Heart left ventricle (tissue), 13 donors: Measurements from ENCODE around the gene RSU1.

Experiments
- POLR2A ChIP-seq, 2 donors: fragments of 450-650 bp; IDR thresholded peaks; one replicate each; pipeline ENCODE4 v1.6.1; 2017; ENCODE audit warnings: antibody characterized with exemption in 2 of 2, mild to moderate bottlenecking in 2 of 2, moderate library complexity in 2 of 2
- TF ChIP-seq, protein P1 (sequence below), 12 donors: fragments of 200-600 bp; sonication (generic) in 4 of 12; IDR thresholded peaks; one replicate each; pipeline versions ENCODE4 v1.5.0 to v1.8.0; 2018 to 2022; ENCODE audit warnings: antibody characterized with exemption in 12 of 12, mild to moderate bottlenecking in 5 of 12
- donor health status: ischemic (EF 13 %, LVEDD 7.1; RV severe dilation, severe dysfunction).
- donor health status: DM: no; HTN: yes; CAD: no.
- donor health status: DM: no; HTN: no; CAD: no.
- donor health status: ischemic (EF 25% LVEDD 6.9; RV normal size, moderate dysfunction).
- donor health status: ischemic (EF 25% LVEDD 5.7; RV mildly dilated, moderate dysfunction).
- donor health status: ischemic (EF 35%, LVEDD 5.7; RV mildly dilated, moderate dysfunction).
- donor health status: nonischemic (EF 11% LVEDD 7.7; RV severe dilation, severe dysfunction).
- donor health status: DM: yes; HTN: yes; CAD: no.
- donor health status: PGD.
- donor health status: ischemic (EF 29% LVEDD 5.4; RV normal size, mild dysfunction).
- donor health status: nonischemic (EF 23%, LVEDD 6.1; RV moderate dilation, normal function).

DNA sequence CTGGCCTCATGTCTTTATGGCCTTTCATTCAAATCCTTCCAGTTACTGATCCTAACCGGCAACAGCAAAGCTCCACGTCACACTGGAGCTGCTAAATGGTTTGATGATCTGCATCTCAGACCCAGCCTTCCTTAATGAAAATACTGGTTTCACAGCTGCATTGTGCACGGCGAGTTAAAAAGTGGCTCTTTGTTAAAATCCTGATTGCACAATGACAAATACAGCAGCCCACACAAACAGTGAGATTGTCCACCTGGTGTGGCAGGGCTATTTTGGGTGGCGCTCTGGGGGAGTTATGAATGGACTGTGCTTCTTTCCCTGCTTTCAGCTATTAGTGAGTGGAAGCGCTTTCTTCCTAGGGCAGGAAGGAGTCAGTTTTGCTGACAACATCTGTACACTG, 232.1 kb downstream of the RSU1 start:
- TF ChIP-seq, protein P1, sequence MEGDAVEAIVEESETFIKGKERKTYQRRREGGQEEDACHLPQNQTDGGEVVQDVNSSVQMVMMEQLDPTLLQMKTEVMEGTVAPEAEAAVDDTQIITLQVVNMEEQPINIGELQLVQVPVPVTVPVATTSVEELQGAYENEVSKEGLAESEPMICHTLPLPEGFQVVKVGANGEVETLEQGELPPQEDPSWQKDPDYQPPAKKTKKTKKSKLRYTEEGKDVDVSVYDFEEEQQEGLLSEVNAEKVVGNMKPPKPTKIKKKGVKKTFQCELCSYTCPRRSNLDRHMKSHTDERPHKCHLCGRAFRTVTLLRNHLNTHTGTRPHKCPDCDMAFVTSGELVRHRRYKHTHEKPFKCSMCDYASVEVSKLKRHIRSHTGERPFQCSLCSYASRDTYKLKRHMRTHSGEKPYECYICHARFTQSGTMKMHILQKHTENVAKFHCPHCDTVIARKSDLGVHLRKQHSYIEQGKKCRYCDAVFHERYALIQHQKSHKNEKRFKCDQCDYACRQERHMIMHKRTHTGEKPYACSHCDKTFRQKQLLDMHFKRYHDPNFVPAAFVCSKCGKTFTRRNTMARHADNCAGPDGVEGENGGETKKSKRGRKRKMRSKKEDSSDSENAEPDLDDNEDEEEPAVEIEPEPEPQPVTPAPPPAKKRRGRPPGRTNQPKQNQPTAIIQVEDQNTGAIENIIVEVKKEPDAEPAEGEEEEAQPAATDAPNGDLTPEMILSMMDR (IDR thresholded peaks at IDR 0.05): no peak
- TF ChIP-seq POLR2A (IDR thresholded peaks at IDR 0.05): no peak
